ENCODE results near the gene KIRREL1. TPM values are rescaled to one million over a fixed set of nuclear protein-coding genes. Genes with fewer than 3 reads are reported as not detected.

The KIRREL1 gene
- total RNA-seq, 2 experiments from 2014 or later = not detected

GRCh38 chr1:158089925-158090637 lies 96.6 kb downstream of the KIRREL1 start:
- H3K36me3 Mint-ChIP-seq = no peaks in the 10 kb centered on the region
- CTCF ChIA-PET = no interaction called here
- no peak overlapping the region for H3K4me3 Mint-ChIP-seq
- no peaks in the 10 kb centered on the region for H3K9me3 Mint-ChIP-seq (ENCODE audit: low read depth)
- H3K27me3 Mint-ChIP-seq = no peaks in the 10 kb centered on the region
- DNase-seq = no peak
- no peaks in the 10 kb centered on the region for H3K4me1 Mint-ChIP-seq
- no peak for ATAC-seq
- H3K27ac Mint-ChIP-seq = no peak overlapping the region

DNA sequence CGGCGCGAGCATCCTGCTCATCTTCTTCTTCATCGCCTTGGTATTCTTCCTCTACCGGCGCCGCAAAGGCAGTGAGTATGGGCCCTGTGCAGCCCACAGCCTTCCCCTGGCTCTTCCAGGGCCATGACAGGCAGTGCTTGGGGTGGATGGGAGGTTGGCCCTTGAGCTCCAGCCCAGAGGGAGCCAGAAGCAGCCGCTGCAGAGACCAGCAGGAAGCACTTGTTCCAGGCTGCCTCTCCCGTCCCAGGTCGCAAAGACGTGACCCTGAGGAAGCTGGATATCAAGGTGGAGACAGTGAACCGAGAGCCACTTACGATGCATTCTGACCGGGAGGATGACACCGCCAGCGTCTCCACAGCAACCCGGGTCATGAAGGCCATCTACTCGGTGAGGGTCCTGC lies 99.9 kb downstream of the KIRREL1 start:
- DNase-seq (no peak), ATAC-seq (no peak)
- Mint-ChIP-seq H3K4me3 (no peak overlapping the region), H3K27ac (no peak overlapping the region), H3K27me3 (no peaks in the 10 kb centered on the region), H3K36me3 (no peaks in the 10 kb centered on the region), H3K4me1 (no peaks in the 10 kb centered on the region), H3K9me3 (ENCODE audit: low read depth) (no peaks in the 10 kb centered on the region)
- CTCF ChIA-PET = interaction anchor here (1.1 to 2.0 kb wide), 3 partner anchors 24 to 28 kb away, joined by 3 to 5 read pairs (median 4); no protein-coding TSS in a partner anchor

- CTCF ChIA-PET = interaction anchor here (2.5 kb wide), 1 partner anchor 24 kb away, joined by 12 read pairs; no protein-coding TSS in a partner anchor
- H3K27ac Mint-ChIP-seq = no peak overlapping the region
- no peak overlapping the region for H3K4me3 Mint-ChIP-seq
- no peaks in the 10 kb centered on the region for H3K9me3 Mint-ChIP-seq (ENCODE audit: low read depth)
- H3K36me3 Mint-ChIP-seq = no peaks in the 10 kb centered on the region
- no peaks in the 10 kb centered on the region for H3K4me1 Mint-ChIP-seq
- no peaks in the 10 kb centered on the region for H3K27me3 Mint-ChIP-seq
- ATAC-seq (no peak), DNase-seq (no peak)
Measured at GRCh38 chr1:158094571-158094970, 101.1 kb downstream of the KIRREL1 start.

- peak; percentile 56 for DNase-seq
- H3K27ac Mint-ChIP-seq = no peak overlapping the region
- no peaks in the 10 kb centered on the region for H3K36me3 Mint-ChIP-seq
- no peaks in the 10 kb centered on the region for H3K27me3 Mint-ChIP-seq
- no peak overlapping the region for H3K4me3 Mint-ChIP-seq
- CTCF ChIA-PET = interaction anchor here (0.7 to 5.0 kb wide), 14 partner anchors 9 to 976 kb away, joined by 3 to 58 read pairs (median 4); no protein-coding TSS in a partner anchor
- H3K9me3 Mint-ChIP-seq (ENCODE audit: low read depth) = no peaks in the 10 kb centered on the region
- no peaks in the 10 kb centered on the region for H3K4me1 Mint-ChIP-seq
- peak; percentile 76 for ATAC-seq
Measured at GRCh38 chr1:158095737-158096335, 102.4 kb downstream of the KIRREL1 start.

GRCh38 chr1:158098256-158098655 lies 104.8 kb downstream of the KIRREL1 start:
- no peak for ATAC-seq
- Mint-ChIP-seq H3K27me3 (peaks cover 4% of the 10 kb centered on the region), H3K27ac (no peak overlapping the region), H3K4me3 (no peak overlapping the region), H3K36me3 (no peaks in the 10 kb centered on the region), H3K4me1 (peaks cover 6% of the 10 kb centered on the region), H3K9me3 (ENCODE audit: low read depth) (no peaks in the 10 kb centered on the region)
- DNase-seq = no peak
- CTCF ChIA-PET = interaction anchor here (1.4 to 5.0 kb wide), 2 partner anchors 11 to 25 kb away, joined by 4 to 58 read pairs; no protein-coding TSS in a partner anchor

DNA sequence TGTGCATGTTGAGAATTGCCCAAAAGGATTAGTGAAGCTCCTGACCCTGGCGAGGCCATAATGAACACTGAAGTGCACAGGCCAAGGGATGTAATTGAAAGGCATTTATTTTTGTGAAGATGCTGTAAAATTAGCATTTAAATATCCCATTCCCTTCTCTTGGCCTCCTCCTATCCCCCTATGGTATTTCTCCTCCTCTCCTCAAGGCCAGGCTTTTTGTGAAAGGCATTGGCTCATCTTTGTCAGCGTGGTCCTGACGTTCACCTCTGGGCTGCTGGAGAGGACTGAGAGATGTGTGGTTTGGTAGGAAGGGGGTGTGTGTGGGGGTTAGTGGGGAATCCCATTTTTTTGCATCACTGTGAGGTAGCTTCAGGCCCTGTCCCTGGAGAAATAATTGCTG lies 105.7 kb downstream of the KIRREL1 start:
- ATAC-seq (no peak), DNase-seq (no peak)
- Mint-ChIP-seq H3K36me3 (no peaks in the 10 kb centered on the region), H3K27ac (no peak overlapping the region), H3K27me3 (peaks cover 10% of the 10 kb centered on the region), H3K4me1 (peaks cover 6% of the 10 kb centered on the region), H3K9me3 (ENCODE audit: low read depth) (no peaks in the 10 kb centered on the region), H3K4me3 (no peak overlapping the region)
- CTCF ChIA-PET = interaction anchor here (0.7 to 5.0 kb wide), 2 partner anchors 9 to 24 kb away, joined by 3 to 58 read pairs; no protein-coding TSS in a partner anchor

DNA sequence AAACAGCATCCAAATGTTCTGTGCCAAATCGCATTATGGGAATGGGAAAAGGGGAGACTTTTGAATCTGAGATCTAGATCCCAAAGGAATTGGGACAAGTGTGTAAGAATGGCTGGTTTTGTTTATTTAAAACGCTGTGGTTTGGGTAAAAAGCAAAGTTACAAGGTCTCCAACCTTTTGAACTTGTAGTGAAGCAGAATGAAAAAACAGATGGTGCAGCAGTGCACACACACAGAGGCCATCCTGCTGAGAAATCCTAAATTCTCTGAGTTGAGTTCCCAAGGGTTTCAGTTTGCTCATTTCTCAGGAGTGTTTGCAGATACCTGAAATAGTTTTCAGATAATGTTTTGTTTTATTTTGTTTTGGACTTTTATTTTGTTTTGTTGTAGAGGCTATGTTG lies 107.1 kb downstream of the KIRREL1 start:
- no peak for DNase-seq
- Mint-ChIP-seq H3K27ac (no peak overlapping the region), H3K4me3 (no peak overlapping the region), H3K36me3 (no peaks in the 10 kb centered on the region), H3K27me3 (peaks cover 19% of the 10 kb centered on the region), H3K9me3 (ENCODE audit: low read depth) (no peaks in the 10 kb centered on the region), H3K4me1 (peaks cover 6% of the 10 kb centered on the region)
- CTCF ChIA-PET = no interaction called here
- no peak for ATAC-seq

DNA sequence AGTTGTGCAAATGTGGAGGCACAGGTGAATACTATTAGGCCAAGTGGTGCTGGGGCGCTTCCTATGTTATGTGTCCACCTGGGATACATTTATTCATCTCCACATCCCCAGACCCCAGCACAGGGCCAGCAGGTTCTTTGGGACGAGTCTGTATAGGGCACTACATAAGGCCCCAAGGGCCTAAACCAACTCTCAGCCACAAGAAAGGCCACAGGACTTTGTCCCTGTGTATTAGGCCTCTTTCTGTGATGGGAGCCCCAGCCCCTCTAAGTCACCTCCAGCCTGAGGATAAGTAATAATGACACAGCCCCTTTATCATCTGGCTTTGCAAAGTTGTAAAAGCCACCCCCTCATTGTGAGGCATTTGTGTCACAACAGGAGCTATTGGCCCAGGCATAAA lies 108.0 kb downstream of the KIRREL1 start:
- Mint-ChIP-seq H3K9me3 (ENCODE audit: low read depth) (no peaks in the 10 kb centered on the region), H3K4me1 (peaks cover 6% of the 10 kb centered on the region), H3K4me3 (no peak overlapping the region), H3K27me3 (peaks cover 23% of the 10 kb centered on the region), H3K27ac (no peak overlapping the region), H3K36me3 (no peaks in the 10 kb centered on the region)
- CTCF ChIA-PET = interaction anchor here (1.7 kb wide), 2 partner anchors 12 to 138 kb away, joined by 4 to 5 read pairs; no protein-coding TSS in a partner anchor
- DNase-seq = no peak
- no peak for ATAC-seq

GRCh38 chr1:158101927-158102326 lies 108.5 kb downstream of the KIRREL1 start:
- no peak overlapping the region for H3K4me3 Mint-ChIP-seq
- no peak overlapping the region for H3K27ac Mint-ChIP-seq
- CTCF ChIA-PET = interaction anchor here (1.7 kb wide), 2 partner anchors 11 to 138 kb away, joined by 4 to 5 read pairs; no protein-coding TSS in a partner anchor
- no peaks in the 10 kb centered on the region for H3K36me3 Mint-ChIP-seq
- no peak for DNase-seq
- peaks cover 6% of the 10 kb centered on the region for H3K4me1 Mint-ChIP-seq
- no peaks in the 10 kb centered on the region for H3K9me3 Mint-ChIP-seq (ENCODE audit: low read depth)
- no peak for ATAC-seq
- H3K27me3 Mint-ChIP-seq = peaks cover 23% of the 10 kb centered on the region

DNA sequence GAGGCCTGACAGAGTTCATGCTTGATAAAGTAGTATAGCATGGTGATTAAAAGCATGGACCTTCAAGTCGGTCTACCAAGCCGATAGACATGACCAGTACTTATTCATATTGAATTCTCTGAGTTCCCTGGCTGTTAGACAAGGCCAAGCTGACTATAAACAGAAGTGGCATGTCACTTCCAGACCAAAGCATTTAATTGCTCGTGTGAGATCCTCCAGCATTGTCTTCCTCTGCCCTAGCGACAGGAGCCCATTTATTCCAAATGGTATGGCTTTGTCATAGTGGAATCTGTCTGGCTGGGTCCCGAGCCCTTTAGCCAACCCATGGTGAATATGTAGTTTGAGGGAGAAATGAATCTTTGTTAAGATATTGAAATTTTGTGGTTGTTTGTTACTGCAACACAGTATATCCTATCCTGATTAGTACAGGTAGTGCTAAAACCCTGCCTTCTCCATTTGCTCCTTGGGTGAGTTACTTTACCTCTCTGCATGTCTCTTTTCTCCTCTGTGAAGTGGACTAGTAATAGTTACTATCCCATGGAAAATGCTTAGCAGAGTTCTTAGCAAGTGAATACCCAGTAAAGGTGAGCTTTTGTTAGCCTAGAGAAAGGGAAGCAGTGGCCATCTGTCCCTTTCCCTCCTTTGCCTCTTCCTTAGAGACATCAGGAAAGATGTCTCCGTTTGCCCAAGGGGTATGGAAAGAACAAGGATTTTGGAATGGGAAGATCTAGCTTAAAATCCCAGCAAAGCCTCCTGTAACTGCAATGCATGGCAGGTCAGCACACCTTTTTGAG lies 109.6 kb downstream of the KIRREL1 start:
- Mint-ChIP-seq H3K9me3 (ENCODE audit: low read depth) (no peaks in the 10 kb centered on the region), H3K4me3 (no peak overlapping the region), H3K27ac (no peak overlapping the region), H3K36me3 (no peaks in the 10 kb centered on the region), H3K4me1 (peaks cover 6% of the 10 kb centered on the region), H3K27me3 (peaks cover 30% of the 10 kb centered on the region)
- DNase-seq (no peak), ATAC-seq (no peak)
- CTCF ChIA-PET = interaction anchor here (0.6 to 2.0 kb wide), 3 partner anchors 18 to 969 kb away, joined by 3 to 5 read pairs (median 4); no protein-coding TSS in a partner anchor

- CTCF ChIA-PET = interaction anchor here (1.2 to 2.6 kb wide), 5 partner anchors 8 to 21 kb away, joined by 3 to 9 read pairs (median 4); no protein-coding TSS in a partner anchor
- no peak for DNase-seq
- Mint-ChIP-seq H3K9me3 (ENCODE audit: low read depth) (no peaks in the 10 kb centered on the region), H3K27me3 (peaks cover 36% of the 10 kb centered on the region), H3K4me3 (no peak overlapping the region), H3K27ac (no peak overlapping the region), H3K36me3 (no peaks in the 10 kb centered on the region), H3K4me1 (peaks cover 6% of the 10 kb centered on the region)
- no peak for ATAC-seq
Measured at GRCh38 chr1:158103861-158104522, 110.5 kb downstream of the KIRREL1 start.

GRCh38 chr1:158104891-158105290 lies 111.4 kb downstream of the KIRREL1 start:
- Mint-ChIP-seq H3K27ac (no peak overlapping the region), H3K36me3 (no peaks in the 10 kb centered on the region), H3K4me1 (peaks cover 6% of the 10 kb centered on the region), H3K27me3 (peaks cover 36% of the 10 kb centered on the region), H3K4me3 (no peak overlapping the region), H3K9me3 (ENCODE audit: low read depth) (peaks cover 4% of the 10 kb centered on the region)
- CTCF ChIA-PET = interaction anchor here (1.2 to 2.6 kb wide), 4 partner anchors 9 to 18 kb away, joined by 3 to 9 read pairs (median 4); no protein-coding TSS in a partner anchor
- ATAC-seq (no peak), DNase-seq (no peak)
